Measurements from ENCODE around the gene SELENOV. TPM values are rescaled to one million over a fixed set of nuclear protein-coding genes. Genes with fewer than 3 reads are reported as not detected.

SELENOV gene
- total and polyA plus RNA-seq, 2 experiments from 2014 or later, result not detected

DNA sequence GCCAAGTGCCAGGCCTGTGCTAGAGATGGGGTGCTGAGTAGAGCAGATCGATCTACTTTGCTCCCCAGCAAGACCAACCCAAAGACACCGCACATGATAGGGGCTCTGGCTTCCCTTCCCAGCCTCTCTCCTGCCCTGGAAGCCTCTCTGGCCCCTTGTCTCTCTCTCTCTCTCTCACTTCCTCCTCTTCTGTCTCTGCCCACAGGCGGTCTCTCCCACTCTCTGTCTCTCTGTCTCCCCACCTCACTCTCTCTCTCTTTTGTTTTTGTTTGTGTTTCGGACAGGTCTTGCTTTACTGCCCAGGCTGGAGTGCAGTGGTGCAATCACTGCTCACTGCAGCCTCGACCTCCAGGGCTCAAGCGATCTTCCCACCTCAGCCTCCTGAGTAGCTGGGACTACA is 1.3 kb downstream of the SELENOV start:
- Histone ChIP-seq H3F3A (ENCODE audit: insufficient read depth) (no peaks in the 10 kb centered on the region), H3K9ac (no peak overlapping the region), H2AFZ (no peak overlapping the region), H3K4me1 (ENCODE audit: insufficient read depth) (no peaks in the 10 kb centered on the region), H3K79me2 (ENCODE audit: insufficient read depth) (no peaks in the 10 kb centered on the region), H3K4me2 (ENCODE audit: unreplicated experiment) (no peak overlapping the region), H3K36me3 (ENCODE audit: low read depth) (no peaks in the 10 kb centered on the region), H3K9me2 (ENCODE audit: insufficient read depth) (no peaks in the 10 kb centered on the region), H3K27ac (no peak overlapping the region), H3K4me3 (no peak overlapping the region), H4K20me1 (ENCODE audit: insufficient read depth) (no peaks in the 10 kb centered on the region), H3K9me3 (ENCODE audit: low read depth) (no peaks in the 10 kb centered on the region), H3K27me3 (replicated peaks; ENCODE audit: insufficient read depth) (peaks cover 37% of the 10 kb centered on the region)
- TF ChIP-seq EZH2phosphoT487 (IDR thresholded peaks at IDR 0.05; ENCODE audit: insufficient read depth, low read depth), result no peak
- TF ChIP-seq EZH2 (IDR thresholded peaks at IDR 0.05; ENCODE audit: insufficient read depth, poor library complexity, severe bottlenecking), result no peak
- WGBS, 2 experiments (ENCODE audit: low coverage in 1 of 2, low lambda C conversion rate in 2 of 2, missing lambda C conversion rate in 2 of 2), result 52 to 55% methylated on average over 6 of the region's 6 CpGs
- DNase-seq, result no peak
- in situ Hi-C loops (cut with MboI), result no loop called here

DNA sequence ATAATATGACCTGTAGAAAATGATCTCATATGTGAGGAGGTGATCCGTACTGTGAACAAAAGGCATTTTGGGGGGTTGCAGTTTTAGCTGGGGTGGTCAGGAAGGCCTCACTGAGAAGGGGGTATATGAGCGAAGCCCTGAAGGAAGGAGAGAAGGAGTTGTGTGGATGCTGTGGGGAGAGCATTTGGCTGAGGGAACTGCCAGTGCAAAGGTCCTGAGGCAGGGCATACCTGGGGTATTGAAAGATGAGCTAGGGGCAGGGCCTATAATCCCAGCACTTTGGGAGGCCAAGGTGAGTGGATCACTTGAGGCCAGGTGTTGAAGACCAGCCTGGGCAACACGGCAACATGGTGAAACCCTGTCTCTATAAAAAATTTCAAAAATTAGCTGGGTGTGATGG is 2.5 kb downstream of the SELENOV start:
- Histone ChIP-seq H2AFZ (no peak overlapping the region), H3K4me2 (ENCODE audit: unreplicated experiment) (no peak overlapping the region), H3K4me3 (no peak overlapping the region), H3F3A (ENCODE audit: insufficient read depth) (no peaks in the 10 kb centered on the region), H3K36me3 (ENCODE audit: low read depth) (no peaks in the 10 kb centered on the region), H3K9ac (no peak overlapping the region), H3K27ac (no peak overlapping the region), H3K4me1 (ENCODE audit: insufficient read depth) (no peaks in the 10 kb centered on the region), H3K9me2 (ENCODE audit: insufficient read depth) (no peaks in the 10 kb centered on the region), H3K27me3 (replicated peaks; ENCODE audit: insufficient read depth) (peaks cover 37% of the 10 kb centered on the region), H3K79me2 (ENCODE audit: insufficient read depth) (no peaks in the 10 kb centered on the region), H4K20me1 (ENCODE audit: insufficient read depth) (no peaks in the 10 kb centered on the region), H3K9me3 (ENCODE audit: low read depth) (no peaks in the 10 kb centered on the region)
- no peak for TF ChIP-seq EZH2phosphoT487 (IDR thresholded peaks at IDR 0.05; ENCODE audit: insufficient read depth, low read depth)
- TF ChIP-seq EZH2 (IDR thresholded peaks at IDR 0.05; ENCODE audit: insufficient read depth, poor library complexity, severe bottlenecking), result no peak
- in situ Hi-C loops (cut with MboI), result no loop called here
- DNase-seq, result no peak
- WGBS, 2 experiments (ENCODE audit: low coverage in 1 of 2, low lambda C conversion rate in 2 of 2, missing lambda C conversion rate in 2 of 2), result 63 to 74% methylated on average over 3 of the region's 3 CpGs

DNA sequence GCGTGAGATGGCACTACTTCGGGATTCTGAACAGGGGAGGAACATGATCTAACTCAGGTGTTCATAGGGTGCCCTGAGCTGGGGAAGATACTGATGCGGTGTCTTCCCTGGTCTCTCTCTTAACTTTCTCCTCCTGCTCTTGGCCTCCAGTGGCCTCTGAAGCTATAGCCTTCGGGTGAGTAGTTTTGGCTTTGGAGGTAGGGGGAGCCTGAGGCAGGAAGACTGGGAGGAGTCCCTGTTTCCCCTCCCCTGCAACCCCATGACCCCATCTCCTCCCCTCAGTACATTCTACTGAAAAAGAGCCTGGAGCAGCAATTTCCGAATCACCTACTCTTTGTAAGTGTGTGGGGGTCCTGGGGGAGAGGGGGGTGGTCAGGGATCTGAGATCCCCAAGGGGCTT is 3.5 kb downstream of the SELENOV start:
- Histone ChIP-seq H3K9me2 (ENCODE audit: insufficient read depth) (no peaks in the 10 kb centered on the region), H3K4me1 (ENCODE audit: insufficient read depth) (no peaks in the 10 kb centered on the region), H4K20me1 (ENCODE audit: insufficient read depth) (no peaks in the 10 kb centered on the region), H3K9ac (no peak overlapping the region), H3K4me2 (ENCODE audit: unreplicated experiment) (no peak overlapping the region), H3K79me2 (ENCODE audit: insufficient read depth) (no peaks in the 10 kb centered on the region), H3K36me3 (ENCODE audit: low read depth) (no peaks in the 10 kb centered on the region), H2AFZ (no peak overlapping the region), H3K27me3 (replicated peaks; ENCODE audit: insufficient read depth) (peaks cover 32% of the 10 kb centered on the region), H3K27ac (no peak overlapping the region), H3K9me3 (ENCODE audit: low read depth) (no peaks in the 10 kb centered on the region), H3K4me3 (no peak overlapping the region), H3F3A (ENCODE audit: insufficient read depth) (no peaks in the 10 kb centered on the region)
- DNase-seq, result no peak
- in situ Hi-C loops (cut with MboI), result no loop called here
- 57 to 63% methylated on average over 5 of the region's 5 CpGs for WGBS, 2 experiments (ENCODE audit: low coverage in 1 of 2, low lambda C conversion rate in 2 of 2, missing lambda C conversion rate in 2 of 2)
- TF ChIP-seq EZH2phosphoT487 (IDR thresholded peaks at IDR 0.05; ENCODE audit: insufficient read depth, low read depth), result no peak
- no peak for TF ChIP-seq EZH2 (IDR thresholded peaks at IDR 0.05; ENCODE audit: insufficient read depth, poor library complexity, severe bottlenecking)

DNA sequence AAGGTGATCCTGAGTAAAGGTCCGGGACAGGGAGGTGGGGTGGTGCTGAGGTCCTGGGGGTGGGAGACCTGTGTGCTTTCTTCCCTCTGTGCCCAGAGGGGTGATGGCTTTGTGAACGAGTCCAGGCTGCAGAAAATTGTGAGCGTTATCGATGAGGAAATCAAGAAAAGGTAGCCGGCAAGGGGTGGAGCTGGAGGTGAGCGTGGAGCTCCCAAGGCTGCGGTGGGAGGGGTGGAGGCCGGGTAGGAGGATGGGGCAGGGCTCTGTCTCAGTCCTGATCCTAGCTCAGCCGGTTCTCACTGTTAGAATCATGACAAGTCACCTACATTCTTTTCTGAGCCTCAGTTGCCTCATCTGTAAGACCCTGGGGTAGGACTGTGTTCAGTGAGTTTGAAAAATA is 4.0 kb downstream of the SELENOV start:
- no peaks in the 10 kb centered on the region for H3F3A ChIP-seq (ENCODE audit: insufficient read depth)
- WGBS, 2 experiments (ENCODE audit: low coverage in 1 of 2, low lambda C conversion rate in 2 of 2, missing lambda C conversion rate in 2 of 2), result 57 to 65% methylated on average over 8 to 9 of the region's 9 CpGs

More for the DNA sequence above, 4.0 kb downstream of the SELENOV start:
- H3K9ac ChIP-seq, result no peak overlapping the region
- no peaks in the 10 kb centered on the region for H3K9me2 ChIP-seq (ENCODE audit: insufficient read depth)
- H3K27me3 ChIP-seq (replicated peaks; ENCODE audit: insufficient read depth), result peaks cover 27% of the 10 kb centered on the region
- TF ChIP-seq EZH2 (IDR thresholded peaks at IDR 0.05; ENCODE audit: insufficient read depth, poor library complexity, severe bottlenecking) (no peak), EZH2phosphoT487 (IDR thresholded peaks at IDR 0.05; ENCODE audit: insufficient read depth, low read depth) (no peak)
- no peaks in the 10 kb centered on the region for H3K36me3 ChIP-seq (ENCODE audit: low read depth)
- no peak for DNase-seq
- no peaks in the 10 kb centered on the region for H3K9me3 ChIP-seq (ENCODE audit: low read depth)
- H3K4me1 ChIP-seq (ENCODE audit: insufficient read depth), result no peaks in the 10 kb centered on the region
- no peak overlapping the region for H3K27ac ChIP-seq
- H2AFZ ChIP-seq, result no peak overlapping the region
- H3K4me3 ChIP-seq, result no peak overlapping the region
- no peaks in the 10 kb centered on the region for H3K79me2 ChIP-seq (ENCODE audit: insufficient read depth)
- in situ Hi-C loops (cut with MboI), result no loop called here
- no peak overlapping the region for H3K4me2 ChIP-seq (ENCODE audit: unreplicated experiment)
- no peaks in the 10 kb centered on the region for H4K20me1 ChIP-seq (ENCODE audit: insufficient read depth)

Measured in GM23248 (cell line).